ENCODE measurements around the gene BRD1.

Gene BRD1

GRCh38 chr22:49827853-49828598, at the start of gene BRD1:
BRD1 (minus strand) TSS chr22:49827873; CDS start chr22:49824317, 3,556 bp downstream.
- DNase-seq, result peak; percentile 53

- DNase-seq, result no peak
Observed at GRCh38 chr22:49873228-49873940, 45.7 kb upstream of the BRD1 start.

- DNase-seq, result no peak
Observed at GRCh38 chr22:49872347-49872746, 44.7 kb upstream of the BRD1 start.

GRCh38 chr22:49871482-49871881, 43.8 kb upstream of the BRD1 start:
- no peak for DNase-seq

GRCh38 chr22:49869845-49870712, 42.4 kb upstream of the BRD1 start:
- DNase-seq, result no peak

GRCh38 chr22:49869086-49869830, 41.6 kb upstream of the BRD1 start:
- DNase-seq, result no peak

- DNase-seq, result no peak
Observed at GRCh38 chr22:49867303-49868265, 39.9 kb upstream of the BRD1 start.

GRCh38 chr22:49866646-49867045, 39.0 kb upstream of the BRD1 start:
- DNase-seq, result no peak

- no peak for DNase-seq
Observed at GRCh38 chr22:49866134-49866533, 38.5 kb upstream of the BRD1 start.

- DNase-seq, result no peak
Observed at GRCh38 chr22:49865156-49865555, 37.5 kb upstream of the BRD1 start.

- no peak for DNase-seq
Observed at GRCh38 chr22:49863931-49864330, 36.3 kb upstream of the BRD1 start.

GRCh38 chr22:49862496-49862776, 34.8 kb upstream of the BRD1 start:
- DNase-seq, result no peak

GRCh38 chr22:49861642-49862495, 34.2 kb upstream of the BRD1 start:
- no peak for DNase-seq

GRCh38 chr22:49858827-49859226, 31.2 kb upstream of the BRD1 start:
- no peak for DNase-seq

- DNase-seq, result no peak
Observed at GRCh38 chr22:49856766-49857618, 29.3 kb upstream of the BRD1 start.

GRCh38 chr22:49856343-49856742, 28.7 kb upstream of the BRD1 start:
- DNase-seq, result no peak

GRCh38 chr22:49855251-49855911, 27.7 kb upstream of the BRD1 start:
- no peak for DNase-seq

GRCh38 chr22:49853981-49854831, 26.5 kb upstream of the BRD1 start:
- DNase-seq, result no peak
